Measurements from ENCODE around the gene WRNIP1. TPM values are rescaled to one million over a fixed set of nuclear protein-coding genes. Genes with fewer than 3 reads are reported as not detected.

The WRNIP1 gene
- total RNA-seq, 1 experiment from 2014 or later, result 38.1 TPM

- no peak overlapping the region for H4K5ac ChIP-seq (ENCODE audit: insufficient read length, low read depth, low read length)
- H3K79me1 ChIP-seq (ENCODE audit: insufficient read depth, low read depth, low read length, poor library complexity, severe bottlenecking), result no peaks in the 10 kb centered on the region
- no peaks in the 10 kb centered on the region for H3K9me3 ChIP-seq (ENCODE audit: control insufficient read depth, low read depth, low read length)
- TF ChIP-seq CTCF (conservative IDR thresholded peaks at IDR 0.05), result no peak
- no peak overlapping the region for H2BK120ac ChIP-seq (ENCODE audit: low read depth, low read length, poor library complexity, severe bottlenecking)
- no peak overlapping the region for H2AK5ac ChIP-seq (ENCODE audit: insufficient read length, low read length)
- no peaks in the 10 kb centered on the region for H3K27me3 ChIP-seq (ENCODE audit: insufficient read depth, low read length)
- H3K4me2 ChIP-seq (ENCODE audit: insufficient read depth, insufficient read length, low read length), result no peak overlapping the region
- Mint-ChIP-seq H3K27ac (no peak overlapping the region), H3K4me3 (no peak overlapping the region), H3K9me3 (no peaks in the 10 kb centered on the region), H3K4me1 (peaks cover 10 to 11% of the 10 kb centered on the region in 2 experiments), H3K36me3 (ENCODE audit: insufficient read depth in 1 of 3, low read depth in 3 of 3) (peaks cover 12 to 42% (median 35%) of the 10 kb centered on the region in 3 experiments), H3K27me3 (ENCODE audit: low read depth) (no peaks in the 10 kb centered on the region; the same call in 1 of the 2 replicates)
- H3K4ac ChIP-seq (ENCODE audit: low read depth, low read length), result no peak overlapping the region
- no peak overlapping the region for H3K56ac ChIP-seq (ENCODE audit: insufficient read length, low read depth, low read length)
- H4K8ac ChIP-seq (replicated peaks; ENCODE audit: insufficient read length, low read depth, low read length), result no peak overlapping the region
- H3K27ac ChIP-seq (ENCODE audit: insufficient read length, low read depth, low read length), result no peak overlapping the region
- WGBS (ENCODE audit: extremely low coverage, insufficient read length, low lambda C conversion rate), result no CpG with 5 or more reads among the region's 9 CpGs
- no peak for DNase-seq
- H4K91ac ChIP-seq (ENCODE audit: insufficient read length, low read depth, low read length), result no peak overlapping the region
- H2BK15ac ChIP-seq (ENCODE audit: low read depth, low read length), result no peak overlapping the region
- no peak overlapping the region for H3K14ac ChIP-seq (ENCODE audit: insufficient read depth, low read length)
- H3K18ac ChIP-seq (ENCODE audit: insufficient read length, low read depth, low read length), result no peak overlapping the region
- H3K79me2 ChIP-seq (ENCODE audit: insufficient read depth, low read length), result no peaks in the 10 kb centered on the region; the same call in 1 of the 2 replicates
- H2BK12ac ChIP-seq (ENCODE audit: insufficient read length, low read depth, low read length), result no peak overlapping the region
- no peaks in the 10 kb centered on the region for H3K4me1 ChIP-seq (ENCODE audit: insufficient read depth, low read length)
- no peak overlapping the region for H3T11ph ChIP-seq (ENCODE audit: low read length)
- no peak overlapping the region for H2AFZ ChIP-seq (ENCODE audit: low read length)
- no peak overlapping the region for H3K9ac ChIP-seq (ENCODE audit: extremely low read depth, insufficient read length, low read length)
- no peaks in the 10 kb centered on the region for H4K20me1 ChIP-seq (ENCODE audit: control insufficient read depth, insufficient read depth, insufficient read length)
- no peaks in the 10 kb centered on the region for H3K23me2 ChIP-seq (ENCODE audit: insufficient read length, low read depth, low read length, poor library complexity, severe bottlenecking)
- no peak overlapping the region for H2BK5ac ChIP-seq (ENCODE audit: insufficient read length, low read length)
- H3K23ac ChIP-seq (ENCODE audit: insufficient read length, low read depth, low read length), result no peak overlapping the region
- H2BK20ac ChIP-seq (ENCODE audit: low read depth, low read length, poor library complexity, severe bottlenecking), result no peak overlapping the region
These were observed 15.0 kb downstream of the WRNIP1 start for GRCh38 chr6:2780102-2780737.
